HG02623 (cell line): Measurements from ENCODE around the gene DUSP1.

Source experiments
- ATAC-seq: cut with Tn5 transposase; IDR thresholded peaks from one replicate; pipeline ENCODE4 v1.9.1; 2021; ENCODE audit warnings: moderate library complexity; ENCODE audit not compliant: unreplicated experiment

DUSP1 gene

DNA sequence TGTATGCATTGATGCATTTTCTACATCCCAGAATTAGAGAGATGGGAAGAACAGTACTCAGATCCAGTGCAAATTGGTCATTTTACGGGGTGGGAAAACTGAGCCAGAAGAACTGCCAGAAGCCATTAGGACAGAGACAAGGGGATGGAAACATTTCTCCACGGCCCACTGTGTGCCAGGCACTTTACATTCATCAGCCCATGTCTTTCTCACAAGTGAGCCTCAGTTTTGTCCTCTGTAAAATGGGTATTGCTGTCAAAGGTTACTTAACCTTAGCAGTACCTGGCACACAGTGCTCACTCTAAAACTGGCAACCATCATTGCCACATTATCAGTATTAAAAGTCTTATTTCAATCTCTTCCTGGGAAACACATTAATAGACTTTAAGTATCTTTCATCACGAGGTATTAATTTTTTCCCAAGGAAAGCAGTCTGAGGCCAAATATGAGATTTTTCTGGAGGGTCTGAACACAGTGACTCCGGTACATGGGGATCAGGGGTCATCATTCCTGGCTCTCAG lies 5.2 kb downstream of the DUSP1 start:
- no peak for ATAC-seq

DNA sequence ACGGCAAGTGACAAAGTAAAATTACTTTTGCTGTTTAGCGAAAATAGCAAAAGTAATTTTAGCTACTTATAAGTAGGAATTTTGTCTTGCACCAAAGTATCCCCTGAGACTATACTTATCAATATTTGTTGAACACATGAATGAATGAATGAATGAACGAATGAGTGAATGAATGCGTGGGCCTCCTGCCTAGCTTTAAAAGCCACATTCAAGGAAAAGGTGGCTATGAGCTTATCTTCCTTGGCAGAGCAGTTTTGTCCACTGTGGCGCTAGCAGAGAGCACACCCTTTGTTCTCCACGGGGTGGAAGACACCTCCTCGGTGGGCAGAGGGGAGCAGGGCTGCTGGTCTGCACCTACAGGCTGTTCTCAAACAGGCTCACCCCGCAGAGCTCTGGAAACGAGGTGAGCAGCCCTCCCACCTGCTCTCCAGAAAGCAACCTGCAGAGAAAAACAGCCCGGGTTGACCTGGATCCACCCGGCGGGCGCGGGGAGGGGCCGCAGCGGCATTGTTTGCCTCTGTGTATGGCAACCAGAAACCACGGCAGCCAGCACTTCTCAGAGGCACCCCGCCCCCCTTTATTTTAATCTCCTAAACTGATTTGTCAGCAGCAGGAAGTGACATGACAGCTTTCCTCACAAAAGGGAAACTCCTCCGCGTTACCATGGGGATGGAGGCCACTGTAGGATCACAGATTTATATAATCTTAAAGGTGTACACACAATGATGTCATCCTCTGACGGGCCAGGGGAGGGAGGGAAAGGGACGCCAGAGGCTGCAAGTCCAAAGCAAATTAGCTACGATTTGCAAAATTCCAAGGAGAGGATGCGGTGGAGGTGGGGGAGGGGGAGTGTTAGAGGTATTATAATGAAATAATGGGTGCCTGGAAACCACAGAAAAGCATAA lies 5.9 kb downstream of the DUSP1 start:
- peak; percentile 79 for ATAC-seq

GRCh38 chr5:172763120-172763464 lies 7.9 kb downstream of the DUSP1 start:
- ATAC-seq: no peak

DNA sequence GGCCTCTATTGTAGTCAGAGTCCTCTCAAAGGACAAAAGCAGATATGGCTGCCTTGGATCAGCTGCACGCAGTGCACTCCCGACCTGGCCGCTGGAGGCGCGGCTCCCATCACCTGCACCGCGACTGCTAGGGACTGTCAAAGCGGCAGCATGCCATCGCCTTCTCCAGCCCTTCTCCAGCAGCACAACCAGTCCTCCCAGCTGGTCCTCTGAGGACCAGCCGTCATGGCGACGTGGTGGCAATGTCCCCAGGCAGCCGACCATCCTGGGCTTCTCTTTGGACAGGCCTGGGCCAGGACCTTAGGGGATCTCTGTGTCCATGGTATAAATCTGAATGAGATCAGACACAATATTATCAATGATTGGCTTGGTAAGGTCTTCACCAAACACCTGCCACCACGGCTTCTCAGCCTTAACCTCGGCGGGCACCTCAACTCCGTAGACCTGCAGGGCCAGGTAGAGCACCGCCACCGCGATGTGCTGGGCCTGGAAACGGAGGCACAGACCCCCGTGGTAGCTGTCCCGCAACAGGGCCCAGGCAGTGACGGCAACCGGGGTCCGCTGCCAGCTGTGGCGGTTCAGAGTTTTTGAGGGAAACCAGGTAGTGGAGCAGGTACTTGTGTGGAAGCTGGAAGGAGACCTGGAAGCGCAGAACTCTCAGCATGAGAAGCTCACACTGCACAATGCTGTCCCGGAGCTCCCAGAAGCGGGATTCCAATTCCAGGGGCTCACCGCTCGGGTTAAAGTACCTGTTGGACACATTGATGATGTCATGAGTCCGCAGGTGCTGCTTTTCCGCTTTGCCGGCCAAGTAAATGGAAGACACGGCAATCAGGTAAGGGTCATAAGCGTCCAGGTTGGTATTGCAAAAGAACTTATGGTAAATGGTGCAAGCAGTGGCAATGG lies 8.5 kb downstream of the DUSP1 start:
- no peak for ATAC-seq

GRCh38 chr5:172760959-172761358 lies 10.0 kb downstream of the DUSP1 start:
- ATAC-seq: no peak

- no peak for ATAC-seq
Measured at GRCh38 chr5:172760136-172760535, 10.9 kb downstream of the DUSP1 start.

DNA sequence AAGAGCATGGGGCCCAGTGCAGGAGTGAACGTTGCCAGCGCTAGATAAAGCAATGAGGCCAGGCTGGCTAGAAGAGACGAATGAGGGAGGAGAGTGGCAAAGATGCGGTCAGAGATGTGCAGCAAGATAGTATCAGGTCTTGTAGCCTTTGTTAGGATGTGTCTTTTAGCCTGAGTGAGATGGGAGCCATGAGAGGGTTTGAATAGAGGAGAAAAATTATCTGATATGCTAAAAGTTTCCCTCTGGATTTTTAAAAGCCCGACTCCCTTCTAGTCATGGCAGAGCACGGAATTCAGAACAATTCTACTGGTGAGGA lies 12.2 kb downstream of the DUSP1 start:
- no peak for ATAC-seq

DNA sequence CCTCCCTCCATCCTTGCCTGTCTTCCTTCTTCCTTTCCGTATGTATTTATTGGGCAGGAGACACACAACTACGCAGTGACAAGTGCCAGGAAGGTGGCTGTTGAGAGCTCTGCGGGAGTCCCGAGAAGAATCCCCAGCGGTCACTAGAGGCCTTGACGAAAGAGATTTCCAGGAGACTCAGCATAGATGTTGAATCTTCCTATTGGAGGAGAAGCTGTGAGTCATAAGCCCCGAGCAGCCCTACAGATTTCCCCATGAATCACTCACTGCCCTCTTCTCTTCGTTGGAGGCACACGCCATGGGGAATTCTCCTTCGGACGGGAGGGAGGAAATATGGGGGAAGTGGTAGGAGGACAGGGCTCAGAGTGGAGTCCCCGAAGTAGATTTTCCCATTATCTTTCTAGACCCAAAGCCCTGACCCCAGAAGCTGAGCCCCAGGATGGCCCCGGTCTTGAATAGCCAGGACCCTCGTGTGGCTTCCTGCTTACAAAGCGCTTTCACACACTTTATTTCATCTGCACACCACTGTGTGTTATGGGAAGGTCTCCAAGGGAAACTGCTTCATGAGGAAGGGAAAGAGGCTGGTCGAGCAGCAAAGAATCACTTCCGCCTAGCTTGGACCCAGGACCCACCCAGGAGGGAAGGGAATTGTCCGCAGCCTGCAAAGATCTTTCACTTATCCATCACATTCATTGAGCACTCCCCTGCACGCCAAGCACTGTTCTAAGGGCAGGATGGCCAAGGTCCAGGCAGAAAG lies 12.7 kb downstream of the DUSP1 start:
- no peak for ATAC-seq

DNA sequence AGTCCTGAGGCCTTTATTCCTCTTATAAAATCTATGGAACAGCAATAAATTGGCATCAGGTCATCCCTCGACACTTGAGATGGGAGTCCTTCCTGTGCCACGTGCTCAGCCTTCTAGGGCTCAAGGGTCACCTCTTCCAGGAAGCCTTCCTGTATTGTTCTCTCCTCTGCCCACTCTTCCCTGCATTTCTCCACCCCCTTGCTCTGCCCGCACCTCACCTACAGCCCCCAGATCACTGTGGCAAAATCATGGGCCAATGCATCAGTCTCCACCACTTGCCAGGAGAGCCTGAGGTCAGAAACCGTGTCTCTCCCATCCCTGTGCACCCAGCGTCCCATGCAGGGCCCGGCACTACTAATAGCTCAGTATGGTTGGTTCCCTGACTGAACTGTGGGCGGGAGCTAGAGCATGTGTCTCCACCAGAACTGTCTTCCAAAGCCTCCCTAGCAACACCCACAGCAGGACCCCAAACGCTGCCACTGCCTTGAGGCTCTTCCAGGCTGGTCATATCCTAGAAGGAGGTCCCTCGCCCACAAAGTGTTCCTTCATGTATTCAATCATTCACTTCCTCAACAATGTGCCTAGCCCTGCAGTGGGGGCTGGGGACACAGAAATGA lies 13.5 kb downstream of the DUSP1 start:
- ATAC-seq: no peak

DNA sequence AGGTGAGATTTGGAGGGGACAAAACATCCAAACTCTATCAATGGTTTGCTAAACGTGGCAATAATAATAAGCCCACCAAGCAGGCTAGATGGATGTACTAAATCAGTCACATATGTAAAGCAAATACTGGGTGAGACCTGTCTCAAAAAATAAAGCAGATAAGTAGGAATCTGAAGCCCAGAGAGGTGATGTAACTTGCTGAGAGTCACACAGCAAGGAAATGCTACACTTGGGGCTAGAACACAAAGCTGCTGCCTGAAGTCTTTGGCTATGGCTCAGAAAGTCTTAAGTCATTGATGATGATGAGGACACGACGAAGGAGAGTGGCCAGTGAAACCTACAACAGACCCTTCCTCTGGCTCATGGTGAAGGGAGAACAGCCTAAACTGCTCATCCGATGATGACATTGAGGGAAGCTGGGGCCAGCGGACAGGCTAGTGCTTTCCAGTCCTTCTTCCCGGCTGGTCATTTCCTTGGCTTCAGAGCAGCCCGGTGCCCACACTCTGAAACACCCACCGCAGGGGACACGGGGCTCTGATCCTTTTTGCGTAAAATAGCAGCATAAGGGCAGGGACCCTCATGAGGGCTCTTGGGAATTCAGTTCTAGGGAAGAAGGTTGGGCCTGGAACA lies 14.1 kb downstream of the DUSP1 start:
- ATAC-seq: no peak

- no peak for ATAC-seq
Measured at GRCh38 chr5:172754596-172755356, 16.2 kb downstream of the DUSP1 start.

- no peak for ATAC-seq
Measured at GRCh38 chr5:172753101-172753500, 17.9 kb downstream of the DUSP1 start.

- no peak for ATAC-seq
Measured at GRCh38 chr5:172751761-172752510, 19.1 kb downstream of the DUSP1 start.

- no peak for ATAC-seq
Measured at GRCh38 chr5:172749881-172750633, 20.9 kb downstream of the DUSP1 start.

DNA sequence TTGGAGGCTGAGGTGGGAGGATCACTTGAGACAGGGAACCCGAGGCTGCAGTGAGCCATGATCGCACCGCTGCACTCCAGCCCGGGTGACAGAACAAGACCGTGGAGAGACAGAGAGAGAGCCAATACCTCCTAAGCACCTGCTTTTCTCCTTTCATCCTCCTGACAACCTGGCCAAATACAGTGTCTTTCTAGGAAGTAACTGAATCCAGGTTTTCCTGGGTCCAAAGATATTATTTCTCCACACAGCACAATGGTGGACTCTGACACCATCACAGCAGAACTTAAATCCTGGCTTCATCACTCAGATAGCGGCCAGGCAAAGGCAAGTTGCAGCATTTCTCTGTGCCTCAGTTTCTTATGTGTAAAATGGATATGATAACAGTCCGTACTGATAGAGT lies 21.9 kb downstream of the DUSP1 start:
- ATAC-seq: no peak

DNA sequence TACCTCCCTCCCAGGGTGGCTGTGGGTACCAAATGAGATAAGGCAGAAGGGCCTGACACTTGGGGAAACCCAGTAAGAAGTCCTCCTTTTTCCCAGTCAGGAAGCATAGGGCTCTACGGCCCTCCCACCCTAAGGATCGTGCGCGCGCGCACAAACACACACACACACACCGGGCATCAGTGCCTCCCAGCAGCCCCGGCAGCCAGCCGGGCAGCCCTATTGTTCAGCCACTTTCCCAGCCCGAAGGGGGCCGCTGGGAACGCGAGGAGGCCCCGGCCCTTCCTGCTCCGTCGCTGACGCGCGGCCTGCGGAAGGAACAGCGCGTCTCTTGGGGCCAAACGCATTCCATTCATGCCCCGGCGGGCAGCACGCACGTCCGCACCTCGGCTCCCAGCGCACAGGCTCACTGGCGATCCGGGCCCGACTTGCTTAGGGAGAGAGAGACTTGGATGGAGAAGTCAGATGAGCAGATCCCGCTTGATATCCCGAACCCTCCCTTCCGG lies 22.6 kb downstream of the DUSP1 start:
- no peak for ATAC-seq

GRCh38 chr5:172747471-172747870 lies 23.5 kb downstream of the DUSP1 start:
- no peak for ATAC-seq

GRCh38 chr5:172746725-172747124 lies 24.3 kb downstream of the DUSP1 start:
- no peak for ATAC-seq
